Pancreas (tissue), 10 donors: ENCODE results near the gene ACOT7. TPM values are rescaled to one million over a fixed set of nuclear protein-coding genes. Genes with fewer than 3 reads are reported as not detected.

Experiments used
- ATAC-seq, 4 donors: fragments of 200-7000 bp; cut with Tn5 transposase; one replicate each; pipeline versions ENCODE4 v1.8.0 to v1.9.1; 2020; ENCODE audit warnings: mild to moderate bottlenecking in 4 of 4, moderate library complexity in 4 of 4
- DNase-seq, 6 donors: peaks; one replicate each; pipeline ENCODE4 v3.0.0-alpha.2; 2020
- FAIRE-seq: peaks from 2 replicates; lab custom pipeline; 2012; peaks lifted over from hg19 to GRCh38; lab: Jason Lieb, UNC
- H3K27ac ChIP-seq, 4 donors: fragments of 200-600 bp; sonication (generic); 1 replicate in 3 of 4; 2 replicates in 1 of 4; pipeline versions ENCODE4 v1.5.0 to v1.8.0; 2020
- H3K27me3 ChIP-seq, 4 donors: fragments of 200-600 bp; one replicate each; pipeline ENCODE4 v1.8.0; 2021
- H3K36me3 ChIP-seq, 3 donors: fragments of 200-600 bp; sonication (generic) in 1 of 3; one replicate each; pipeline versions ENCODE4 v1.5.0 to v1.8.0; 2020 to 2021
- H3K4me1 ChIP-seq, 3 donors: fragments of 200-600 bp; one replicate each; pipeline ENCODE4 v1.8.0; 2021
- H3K4me3 ChIP-seq, 4 donors: fragments of 200-600 bp; sonication (generic) in 2 of 4; one replicate each; pipeline versions ENCODE4 v1.5.0 to v1.8.0; 2020 to 2021
- H3K9me3 ChIP-seq, 4 donors: fragments of 200-600 bp; one replicate each; pipeline ENCODE4 v1.8.0; 2021
- CTCF ChIP-seq, 4 donors: fragments of 200-600 bp; sonication (generic) in 3 of 4; IDR thresholded peaks; one replicate each; pipeline versions ENCODE4 v1.5.0 to v1.8.0; 2021; ENCODE audit warnings: antibody characterized with exemption in 4 of 4
- WGBS, 2 donors: extraction: QIAGEN DNeasy Blood & Tissue Kit; methylation state at CpG; one replicate each; pipeline ENCODE4 v1.1.7; 2013; 5-methylcytosine and 5-hydroxymethylcytosine counted together
- intact Hi-C, 3 donors: fragments of 100-400 bp; cut with DNase I; formaldehyde crosslinking; loops; one replicate each; pipeline versions ENCODE4 v1.11.1 to v1.14.2; 2022
- polyA plus RNA-seq, 2 donors: library from polyadenylated mRNA; stranded (reverse); fragments of 200-250 nt; gene quantifications; one replicate each; pipeline ENCODE4 v1.2.3, GENCODE V29; 2013
- total RNA-seq, 6 donors: library from RNA; stranded (reverse); fragmentation: NEBNext Ultra II Directional in 4 of 6; extraction: Animal tissue kit (Norgen Biotek cat#: 25700) in 4 of 6; gene quantifications; one replicate each; pipeline versions ENCODE4 v1.2.1 to v1.2.4, GENCODE V29; 2021 to 2023
- donor health status: healthy with polysubstance abuse.
- donor health status: DM: no; HTN: no; CAD: no; lungs with moderate emphysema.
- donor health status: DM: no; HTN: no; CAD: no.
- donor health status: control.
- donor health status: control.
- donor health status: Bipolar disorder and iron deficiency.
- donor health status: DM: yes; HTN: yes; CAD: no.
- donor health status: DM: no; HTN: no; CAD: no.
- donor health status: DM: no; HTN: no; CAD: no.
- donor health status: DM: yes; HTN: yes; CAD: no.

ACOT7 gene
- total and polyA plus RNA-seq, 8 donors = 3.1 to 7.6 (median 5.2) TPM

GRCh38 chr1:6245086-6245868 is 148.3 kb downstream of the ACOT7 start:
- FAIRE-seq (no peak), DNase-seq (peak; percentile 66 to 96 (median 88)), ATAC-seq (peak; percentile 89 to 93 (median 92))
- peaks cover 0 to 10% (median 0%) of the 10 kb centered on the region in 3 donors for H3K4me1 ChIP-seq
- intact Hi-C loops = loop anchor here in 2 of 3 donors (5.0 to 10.0 kb wide), 3 partner anchors 100 to 190 kb away; no protein-coding TSS in a partner anchor
- peaks cover 0 to 47% (median 10%) of the 10 kb centered on the region in 4 donors for H3K27me3 ChIP-seq
- no peaks in the 10 kb centered on the region for H3K9me3 ChIP-seq
- peak overlapping the region in 1 of 4 donors; percentile 2 for H3K4me3 ChIP-seq
- TF ChIP-seq CTCF (IDR thresholded peaks at IDR 0.05) = peak; percentile 50 to 68 (median 61)
- 2% methylated on average over 64 to 79 of the region's 79 CpGs for WGBS, 2 donors
- H3K36me3 ChIP-seq = no peaks in the 10 kb centered on the region
- no peak overlapping the region for H3K27ac ChIP-seq

GRCh38 chr1:6244401-6245049 is 149.0 kb downstream of the ACOT7 start:
- Histone ChIP-seq H3K9me3 (no peaks in the 10 kb centered on the region), H3K27ac (no peak overlapping the region), H3K36me3 (no peaks in the 10 kb centered on the region), H3K4me3 (no peak overlapping the region), H3K4me1 (peaks cover 0 to 10% (median 0%) of the 10 kb centered on the region in 3 donors), H3K27me3 (peaks cover 0 to 47% (median 10%) of the 10 kb centered on the region in 4 donors)
- no peak for ATAC-seq
- no peak for FAIRE-seq
- intact Hi-C loops = loop anchor here in 2 of 3 donors (5.0 to 10.0 kb wide), 3 partner anchors 100 to 190 kb away; no protein-coding TSS in a partner anchor
- WGBS, 2 donors = 5 to 7% methylated on average over 16 to 24 of the region's 24 CpGs
- TF ChIP-seq CTCF (IDR thresholded peaks at IDR 0.05) = no peak
- DNase-seq = peak in 1 of 6 donors; percentile 68

GRCh38 chr1:6243993-6244392 is 149.6 kb downstream of the ACOT7 start, which contains the start of gene HES3:
Gene HES3, plus strand, starts transcription at chr1:6244179. Its CDS starts 187 bp downstream, at chr1:6244366.
- ATAC-seq (no peak), DNase-seq (peak in 1 of 6 donors; percentile 78), FAIRE-seq (no peak)
- Histone ChIP-seq H3K36me3 (no peaks in the 10 kb centered on the region), H3K9me3 (no peaks in the 10 kb centered on the region), H3K27ac (no peak within 1 kb of the TSS), H3K4me3 (no peak within 1 kb of the TSS), H3K4me1 (peaks cover 0 to 10% (median 0%) of the 10 kb centered on the region in 3 donors), H3K27me3 (peaks cover 0 to 47% (median 10%) of the 10 kb centered on the region in 4 donors)
- intact Hi-C loops = loop anchor here in 2 of 3 donors (10.0 kb wide), 2 partner anchors 101 to 189 kb away; no protein-coding TSS in a partner anchor
- 6 to 9% methylated on average over 15 to 16 of the region's 16 CpGs for WGBS, 2 donors
- no peak for TF ChIP-seq CTCF (IDR thresholded peaks at IDR 0.05)

- DNase-seq = peak in 1 of 6 donors; percentile 59
- 26 to 30% methylated on average over 20 of the region's 20 CpGs for WGBS, 2 donors
- H3K4me3 ChIP-seq = no peak overlapping the region
- peaks cover 0 to 47% (median 10%) of the 10 kb centered on the region in 4 donors for H3K27me3 ChIP-seq
- no peak for ATAC-seq
- TF ChIP-seq CTCF (IDR thresholded peaks at IDR 0.05) = no peak
- H3K4me1 ChIP-seq = peaks cover 0 to 10% (median 0%) of the 10 kb centered on the region in 3 donors
- no peak overlapping the region for H3K27ac ChIP-seq
- no peak for FAIRE-seq
- H3K9me3 ChIP-seq = no peaks in the 10 kb centered on the region
- no peaks in the 10 kb centered on the region for H3K36me3 ChIP-seq
- intact Hi-C loops = loop anchor here in 2 of 3 donors (10.0 kb wide), 2 partner anchors 102 to 188 kb away; no protein-coding TSS in a partner anchor
Observed at GRCh38 chr1:6243053-6243834, 150.3 kb downstream of the ACOT7 start.
